ENCODE data around the gene RNF213.

GRCh38 chr17:80424878-80425765 lies 164.5 kb downstream of the RNF213 start:
- TF ChIP-seq TAF1 (IDR thresholded peaks at IDR 0.05; ENCODE audit: borderline replicate concordance, insufficient read depth, low read length) (no peak), POLR2AphosphoS5 (IDR thresholded peaks at IDR 0.05; ENCODE audit: low read depth, low read length) (no peak)
- TF ChIP-seq, protein P1, sequence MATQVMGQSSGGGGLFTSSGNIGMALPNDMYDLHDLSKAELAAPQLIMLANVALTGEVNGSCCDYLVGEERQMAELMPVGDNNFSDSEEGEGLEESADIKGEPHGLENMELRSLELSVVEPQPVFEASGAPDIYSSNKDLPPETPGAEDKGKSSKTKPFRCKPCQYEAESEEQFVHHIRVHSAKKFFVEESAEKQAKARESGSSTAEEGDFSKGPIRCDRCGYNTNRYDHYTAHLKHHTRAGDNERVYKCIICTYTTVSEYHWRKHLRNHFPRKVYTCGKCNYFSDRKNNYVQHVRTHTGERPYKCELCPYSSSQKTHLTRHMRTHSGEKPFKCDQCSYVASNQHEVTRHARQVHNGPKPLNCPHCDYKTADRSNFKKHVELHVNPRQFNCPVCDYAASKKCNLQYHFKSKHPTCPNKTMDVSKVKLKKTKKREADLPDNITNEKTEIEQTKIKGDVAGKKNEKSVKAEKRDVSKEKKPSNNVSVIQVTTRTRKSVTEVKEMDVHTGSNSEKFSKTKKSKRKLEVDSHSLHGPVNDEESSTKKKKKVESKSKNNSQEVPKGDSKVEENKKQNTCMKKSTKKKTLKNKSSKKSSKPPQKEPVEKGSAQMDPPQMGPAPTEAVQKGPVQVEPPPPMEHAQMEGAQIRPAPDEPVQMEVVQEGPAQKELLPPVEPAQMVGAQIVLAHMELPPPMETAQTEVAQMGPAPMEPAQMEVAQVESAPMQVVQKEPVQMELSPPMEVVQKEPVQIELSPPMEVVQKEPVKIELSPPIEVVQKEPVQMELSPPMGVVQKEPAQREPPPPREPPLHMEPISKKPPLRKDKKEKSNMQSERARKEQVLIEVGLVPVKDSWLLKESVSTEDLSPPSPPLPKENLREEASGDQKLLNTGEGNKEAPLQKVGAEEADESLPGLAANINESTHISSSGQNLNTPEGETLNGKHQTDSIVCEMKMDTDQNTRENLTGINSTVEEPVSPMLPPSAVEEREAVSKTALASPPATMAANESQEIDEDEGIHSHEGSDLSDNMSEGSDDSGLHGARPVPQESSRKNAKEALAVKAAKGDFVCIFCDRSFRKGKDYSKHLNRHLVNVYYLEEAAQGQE (IDR thresholded peaks at IDR 0.05; ENCODE audit: insufficient read depth in 1 of 2, low read depth in 2 of 2, low read length in 2 of 2) = no peak

Measured in PFSK-1 (cell line).